SK-N-SH (cell line): ENCODE results near the gene STEAP1. TPM values are rescaled to one million over a fixed set of nuclear protein-coding genes. Genes with fewer than 3 reads are reported as not detected.

ENCODE experiments used
- CTCF ChIA-PET: fragments of 300-600, 350-600 bp; formaldehyde crosslinking; extraction: SDS; loops from one replicate; lab custom pipeline; 2021; lab: Yijun Ruan, JAX
- POLR2A ChIA-PET: fragments of 350-600 bp; sonication (Branson Sonifier 250); formaldehyde crosslinking; extraction: SDS; loops from one replicate; lab custom pipeline; 2020; ENCODE audit warnings: antibody characterized with exemption, inconsistent platforms; lab: Yijun Ruan, JAX
- DNase-seq: peaks from one replicate; pipeline ENCODE4 v3.0.0; 2012
- H2AFZ ChIP-seq: fragments of 200-600 bp; sonication (generic); 2 replicates; pipeline ENCODE4 v1.8.1; 2016; ENCODE audit warnings: antibody characterized with exemption, mild to moderate bottlenecking, low read depth
- H3F3A ChIP-seq: fragments of 200-600 bp; sonication (generic); replicated peaks from 2 replicates; pipeline ENCODE3; 2016; ENCODE audit warnings: antibody characterized with exemption, mild to moderate bottlenecking; ENCODE audit not compliant: insufficient read depth
- H3K27ac ChIP-seq, 2 experiments: fragments of 200-500 bp in 1 of 2; fragments of 200-600 bp in 1 of 2; sonication (Bioruptor generic) in 1 of 2; sonication (generic), shearing (Covaris generic) in 1 of 2; 2 replicates each; pipeline versions ENCODE4 v1.5.1 to v1.6.1; 2014 to 2016; ENCODE audit warnings: low read depth in 2 of 2, inconsistent platforms in 1 of 2, low read length in 1 of 2, mild to moderate bottlenecking in 1 of 2, mixed read lengths in 1 of 2
- H3K27me3 ChIP-seq: fragments of 200-600 bp; sonication (generic), shearing (Covaris generic); 2 replicates; pipeline ENCODE4 v1.6.1; 2016; ENCODE audit warnings: mixed run types; ENCODE audit not compliant: insufficient read depth
- H3K36me3 ChIP-seq, 2 experiments: fragments of 200-500 bp in 1 of 2; fragments of 200-600 bp in 1 of 2; sonication (Bioruptor generic) in 1 of 2; sonication (generic) in 1 of 2; replicated peaks in 1 of 2; 2 replicates each; pipeline versions ENCODE3 to v1.5.1; 2014 to 2016; ENCODE audit warnings: low read length in 1 of 2, mild to moderate bottlenecking in 1 of 2; ENCODE audit not compliant: insufficient read depth in 2 of 2, control insufficient read depth in 1 of 2
- H3K4me1 ChIP-seq, 2 experiments: fragments of 200-500 bp in 1 of 2; fragments of 200-600 bp in 1 of 2; sonication (Bioruptor generic) in 1 of 2; sonication (generic), shearing (Covaris generic) in 1 of 2; 2 replicates each; pipeline versions ENCODE4 v1.5.1 to v1.6.1; 2014 to 2016; ENCODE audit warnings: low read depth in 1 of 2, low read length in 1 of 2, mixed run types in 1 of 2; ENCODE audit not compliant: insufficient read depth in 2 of 2, control insufficient read depth in 1 of 2
- H3K4me2 ChIP-seq: fragments of 200-600 bp; sonication (generic), shearing (Covaris generic); 2 replicates; pipeline ENCODE4 v1.6.1; 2017; ENCODE audit warnings: mixed run types
- H3K4me3 ChIP-seq, 2 experiments: fragments of 200-500 bp in 1 of 2; fragments of 200-600 bp in 1 of 2; sonication (Bioruptor generic) in 1 of 2; sonication (generic), shearing (Covaris generic) in 1 of 2; 2 replicates each; pipeline versions ENCODE4 v1.5.1 to v1.8.1; 2014 to 2016; ENCODE audit warnings: low read depth in 2 of 2, inconsistent platforms in 1 of 2, low read length in 1 of 2, mild to moderate bottlenecking in 1 of 2, mixed read lengths in 1 of 2, moderate library complexity in 1 of 2
- H3K79me2 ChIP-seq: fragments of 200-600 bp; sonication (generic); 2 replicates; pipeline ENCODE4 v1.8.1; 2017; ENCODE audit warnings: mild to moderate bottlenecking; ENCODE audit not compliant: insufficient read depth
- H3K9ac ChIP-seq: fragments of 200-600 bp; sonication (generic); 2 replicates; pipeline ENCODE4 v1.6.1; 2017; ENCODE audit warnings: mixed run types
- H3K9me2 ChIP-seq: fragments of 200-600 bp; sonication (generic); 2 replicates; pipeline ENCODE4 v1.6.1; 2017; ENCODE audit warnings: mixed run types
- H3K9me3 ChIP-seq: fragments of 200-600 bp; sonication (generic); 2 replicates; pipeline ENCODE4 v1.6.1; 2017; ENCODE audit warnings: mixed run types, mild to moderate bottlenecking, moderate library complexity
- H4K20me1 ChIP-seq: fragments of 200-600 bp; sonication (generic); 2 replicates; pipeline ENCODE4 v1.6.1; 2017; ENCODE audit warnings: mild to moderate bottlenecking, mixed run types; ENCODE audit not compliant: insufficient read depth
- CHD2 ChIP-seq: fragments of 150-350 bp; IDR thresholded peaks from 2 replicates; pipeline ENCODE4 v1.6.1; 2018; ENCODE audit warnings: low read length; ENCODE audit not compliant: partially characterized antibody
- FOXM1 ChIP-seq: IDR thresholded peaks from 2 replicates; pipeline ENCODE4 v1.4.0; 2012; ENCODE audit warnings: low read depth, mild to moderate bottlenecking
- GATA2 ChIP-seq: sonication (generic); formaldehyde crosslinking; IDR thresholded peaks from 2 replicates; pipeline ENCODE4 v1.5.0; 2020; ENCODE audit warnings: mild to moderate bottlenecking, missing genetic modification reagents
- IRF3 ChIP-seq: fragments of 150-350 bp; IDR thresholded peaks from 2 replicates; pipeline ENCODE4 v1.6.1; 2016; ENCODE audit warnings: mild to moderate bottlenecking, low read depth, low read length
- MEF2A ChIP-seq: IDR thresholded peaks from 2 replicates; pipeline ENCODE4 v1.4.0; 2012; ENCODE audit warnings: low read depth, borderline replicate concordance
- MXI1 ChIP-seq: IDR thresholded peaks from 2 replicates; pipeline ENCODE4 v1.6.1; 2012; ENCODE audit warnings: mild to moderate bottlenecking, low read depth, low read length, improper control_type of control experiment
- NRF1 ChIP-seq: IDR thresholded peaks from 2 replicates; pipeline ENCODE4 v1.6.1; 2012; ENCODE audit warnings: low read depth, mild to moderate bottlenecking, low read length
- RCOR1 ChIP-seq: fragments of 150-350 bp; IDR thresholded peaks from 2 replicates; pipeline ENCODE4 v1.6.1; 2017; ENCODE audit warnings: antibody characterized with exemption, low read length
- REST ChIP-seq: IDR thresholded peaks from 2 replicates; pipeline ENCODE4 v1.6.1; 2012; ENCODE audit warnings: mild to moderate bottlenecking, low read depth, low read length, moderate library complexity
- RXRA ChIP-seq: IDR thresholded peaks from 2 replicates; pipeline ENCODE4 v1.4.0; 2012; ENCODE audit warnings: low read depth, mild to moderate bottlenecking, borderline replicate concordance
- SIN3A ChIP-seq: IDR thresholded peaks from 2 replicates; pipeline ENCODE4 v1.6.1; 2012; ENCODE audit warnings: low read depth, mild to moderate bottlenecking, low read length, moderate library complexity, borderline replicate concordance
- SMC3 ChIP-seq: IDR thresholded peaks from 2 replicates; pipeline ENCODE4 v1.6.1; 2012; ENCODE audit warnings: low read depth, low read length, improper control_type of control experiment
- TAF1 ChIP-seq: IDR thresholded peaks from 2 replicates; pipeline ENCODE4 v1.6.1; 2012; ENCODE audit warnings: low read depth, mild to moderate bottlenecking, low read length, moderate library complexity, borderline replicate concordance
- TEAD4 ChIP-seq: IDR thresholded peaks from 2 replicates; pipeline ENCODE4 v1.4.0; 2012; ENCODE audit warnings: mild to moderate bottlenecking, borderline replicate concordance; ENCODE audit not compliant: insufficient read depth
- USF1 ChIP-seq: IDR thresholded peaks from 2 replicates; pipeline ENCODE4 v1.4.0; 2012; ENCODE audit warnings: low read depth, borderline replicate concordance
- USF2 ChIP-seq: fragments of 150-350 bp; IDR thresholded peaks from 2 replicates; pipeline ENCODE4 v1.6.1; 2017; ENCODE audit warnings: antibody characterized with exemption, low read length, low read depth, borderline replicate concordance
- WGBS: methylation state at CpG from one replicate; pipeline ENCODE4 v1.1.6; 2017; ENCODE audit warnings: low lambda C conversion rate; 5-methylcytosine and 5-hydroxymethylcytosine counted together
- polyA plus RNA-seq, 3 experiments: library from polyadenylated mRNA; depleted of rRNA; stranded (reverse); fragments of >200 nt; gene quantifications; 2 replicates each; pipeline ENCODE4 v1.2.3, GENCODE V29; 2012

The STEAP1 gene
- polyA plus RNA-seq, 1 of the 3 experiments (the other 2 are of a cell fraction) = 17.0 TPM

- peak; percentile 95 for TF ChIP-seq SIN3A
- TF ChIP-seq MXI1 = peak; percentile 62
- TF ChIP-seq GATA2 = peak; percentile 61
- TF ChIP-seq TAF1 = peak; percentile 76; the same call in 1 of the 2 replicates
- peak; percentile 39 for TF ChIP-seq SMC3
- no peak for TF ChIP-seq USF2
- no peak for TF ChIP-seq RXRA
- peak; percentile 12; the same call in 1 of the 2 replicates for TF ChIP-seq RCOR1
- TF ChIP-seq TEAD4 = peak; percentile 51; the same call in 1 of the 2 replicates
- TF ChIP-seq IRF3 = no peak
Observed at GRCh38 chr7:90211391-90212148, 57.3 kb downstream of the STEAP1 start, which contains the start of gene STEAP2 (continued).

GRCh38 chr7:90212149-90212495, 57.9 kb downstream of the STEAP1 start:
- CTCF ChIA-PET = interaction anchor here (0.6 to 3.0 kb wide), 35 partner anchors 8 to 384 kb away, joined by 3 to 19 read pairs (median 4); partner anchors contain the start of genes CDK14, CLDN12 and STEAP1
- 18% methylated on average over 6 of the region's 6 CpGs for WGBS
- peak overlapping the region; percentile 71 to 86; a peak in 3 of 4 replicates for H3K27ac ChIP-seq

More at GRCh38 chr7:90212149-90212495, 57.9 kb downstream of the STEAP1 start:
- H2AFZ ChIP-seq = peak overlapping the region; percentile 98
- no peaks in the 10 kb centered on the region for H3K36me3 ChIP-seq
- no peaks in the 10 kb centered on the region for H3F3A ChIP-seq
- peak overlapping the region; percentile 82 for H3K9ac ChIP-seq
- H3K4me2 ChIP-seq = peak overlapping the region; percentile 96
- TF ChIP-seq USF2 (no peak), FOXM1 (no peak), RCOR1 (no peak), MEF2A (no peak), USF1 (no peak), REST (no peak), NRF1 (no peak), CHD2 (no peak)
- H3K9me2 ChIP-seq = no peaks in the 10 kb centered on the region; the same call in 1 of the 2 replicates
- H4K20me1 ChIP-seq = no peaks in the 10 kb centered on the region
- POLR2A ChIA-PET = interaction anchor here (0.6 to 1.2 kb wide), 2 partner anchors 129 to 192 kb away, joined by 3 to 4 read pairs; partner anchors contain the start of gene CLDN12
- DNase-seq = no peak
- H3K4me1 ChIP-seq = peaks cover 6 to 11% of the 10 kb centered on the region in 2 experiments; a peak in 2 of 4 replicates
- H3K27me3 ChIP-seq = no peaks in the 10 kb centered on the region
- peak overlapping the region; percentile 90 to 97 for H3K4me3 ChIP-seq
- H3K9me3 ChIP-seq = no peaks in the 10 kb centered on the region
- H3K79me2 ChIP-seq = peaks cover 6% of the 10 kb centered on the region; the same call in 1 of the 2 replicates
